GM12878 (cell line): Measurements from ENCODE around the gene MS4A2. TPM values are rescaled to one million over a fixed set of nuclear protein-coding genes. Genes with fewer than 3 reads are reported as not detected.

ENCODE experiments used
- ATAC-seq: fragments of 200-7000 bp; cut with Tn5 transposase; 3 replicates; pipeline ENCODE4 v1.9.1; 2020; ENCODE audit warnings: mild to moderate bottlenecking, moderate library complexity
- BruUV-seq: library from RNA; stranded (reverse); fragments of 400-500 nt; replicated peaks from 2 replicates; lab custom pipeline; 2021; lab: Mats Ljungman, UMichigan
- CTCF ChIA-PET: fragments of 300-600 bp; sonication (Branson Sonifier 250); formaldehyde crosslinking; extraction: SDS; loops from one replicate; lab custom pipeline; 2021; ENCODE audit warnings: inconsistent platforms; lab: Yijun Ruan, JAX
- POLR2A ChIA-PET: fragments of 350-600 bp; formaldehyde crosslinking; extraction: SDS; loops from one replicate; lab custom pipeline; 2021; ENCODE audit warnings: inconsistent platforms; lab: Charles Lee
- RAD21 ChIA-PET: fragments of 300-600 bp; sonication (Branson Sonifier 250); formaldehyde crosslinking; loops from one replicate; lab custom pipeline; 2023; ENCODE audit warnings: antibody characterized with exemption; ENCODE audit not compliant: unreplicated experiment; lab: Charles Lee
- SMC1A ChIA-PET: fragments of 300-600 bp; sonication (Branson Sonifier 250); formaldehyde crosslinking; loops from one replicate; lab custom pipeline; 2023; ENCODE audit not compliant: unreplicated experiment, uncharacterized antibody; lab: Charles Lee
- DNase-seq: peaks from one replicate; pipeline ENCODE4 v3.0.0-alpha.2; 2011; ENCODE audit warnings: low read depth, low spot score
- FAIRE-seq: peaks from 3 replicates; lab custom pipeline; 2011; peaks lifted over from hg19 to GRCh38; lab: Jason Lieb, UNC
- H2AFZ ChIP-seq: 2 replicates; pipeline ENCODE4 v1.6.0; 2011; ENCODE audit warnings: low read depth, low read length, control low read depth; ENCODE audit not compliant: control insufficient read depth
- H3K27ac ChIP-seq: 2 replicates; pipeline ENCODE4 v1.5.1; 2011; ENCODE audit warnings: control low read depth; ENCODE audit not compliant: control insufficient read depth, insufficient read depth
- H3K27me3 ChIP-seq, 2 experiments: replicated peaks in 1 of 2; 2 replicates each; pipeline versions ENCODE4 v1.6.0 to v1.6.1; 2011; ENCODE audit warnings: low read length in 1 of 2; ENCODE audit not compliant: control insufficient read depth in 2 of 2, insufficient read depth in 2 of 2
- H3K36me3 ChIP-seq, 2 experiments: 2 replicates each; pipeline ENCODE4 v1.5.1; 2011; ENCODE audit warnings: low read length in 1 of 2; ENCODE audit not compliant: control insufficient read depth in 2 of 2, insufficient read depth in 2 of 2
- H3K4me1 ChIP-seq: 2 replicates; pipeline ENCODE4 v1.6.1; 2011; ENCODE audit warnings: mild to moderate bottlenecking, low read length, moderate library complexity, mixed read lengths; ENCODE audit not compliant: control insufficient read depth, insufficient read depth
- H3K4me2 ChIP-seq: 2 replicates; pipeline ENCODE4 v1.6.0; 2011; ENCODE audit warnings: control low read depth; ENCODE audit not compliant: control insufficient read depth, insufficient read depth
- H3K4me3 ChIP-seq: fragments of 200-600 bp; sonication (generic); 2 replicates; pipeline ENCODE4 v1.5.1; 2016
- H3K79me2 ChIP-seq: 2 replicates; pipeline ENCODE4 v1.6.0; 2011; ENCODE audit warnings: low read length; ENCODE audit not compliant: control insufficient read depth, insufficient read depth
- H3K9ac ChIP-seq: 2 replicates; pipeline ENCODE4 v1.8.0; 2011; ENCODE audit warnings: low read length, control low read depth, mixed read lengths; ENCODE audit not compliant: control insufficient read depth, insufficient read depth
- H3K9me3 ChIP-seq: replicated peaks from 3 replicates; pipeline ENCODE4 v1.5.1; 2011; ENCODE audit warnings: mild to moderate bottlenecking, low read length; ENCODE audit not compliant: control insufficient read depth, insufficient read depth
- H4K20me1 ChIP-seq: 2 replicates; pipeline ENCODE4 v1.6.0; 2011; ENCODE audit not compliant: control insufficient read depth, insufficient read depth
- FOXK2 ChIP-seq: fragments of 450-650 bp; IDR thresholded peaks from 2 replicates; pipeline ENCODE4 v1.6.1; 2017; ENCODE audit warnings: mild to moderate bottlenecking, moderate library complexity
- GATAD2B ChIP-seq: fragments of 450-650 bp; conservative IDR thresholded peaks from 2 replicates; pipeline ENCODE4 v1.6.1; 2017; ENCODE audit warnings: low read depth, mild to moderate bottlenecking, moderate library complexity
- LARP7 ChIP-seq: fragments of 450-650 bp; IDR thresholded peaks from 2 replicates; pipeline ENCODE4 v1.6.1; 2017; ENCODE audit warnings: mild to moderate bottlenecking
- MTA2 ChIP-seq: fragments of 450-650 bp; IDR thresholded peaks from 2 replicates; pipeline ENCODE4 v1.6.1; 2016; ENCODE audit warnings: low read depth, mild to moderate bottlenecking, moderate library complexity
- POLR2AphosphoS5 ChIP-seq: IDR thresholded peaks from 2 replicates; pipeline ENCODE4 v1.6.1; 2011; ENCODE audit warnings: mild to moderate bottlenecking, low read length, inconsistent platforms
- RAD21 ChIP-seq: IDR thresholded peaks from 2 replicates; pipeline ENCODE4 v1.6.1; 2011; ENCODE audit warnings: mild to moderate bottlenecking, low read depth, low read length, moderate library complexity; ENCODE audit not compliant: insufficient read depth
- SMC3 ChIP-seq: IDR thresholded peaks from 2 replicates; pipeline ENCODE4 v1.6.1; 2011; ENCODE audit warnings: low read length, improper control_type of control experiment, borderline replicate concordance
- ZBED1 ChIP-seq: IDR thresholded peaks from 2 replicates; pipeline ENCODE4 v1.6.1; 2016; ENCODE audit warnings: borderline replicate concordance
- ZNF622 ChIP-seq: fragments of 450-650 bp; IDR thresholded peaks from 2 replicates; pipeline ENCODE4 v1.6.1; 2017; ENCODE audit warnings: mild to moderate bottlenecking, inconsistent platforms
- WGBS: methylation state at CpG from one replicate; pipeline ENCODE4 v1.1.6; 2016; ENCODE audit warnings: low lambda C conversion rate; ENCODE audit not compliant: insufficient replicate concordance, insufficient coverage; ENCODE audit errors: missing lambda C conversion rate; 5-methylcytosine and 5-hydroxymethylcytosine counted together
- in situ Hi-C: fragments of 300-500 bp; cut with MboI; formaldehyde crosslinking; loops from 9 replicates; pipeline ENCODE4 v1.14.3; 2018; ENCODE audit warnings: mixed read lengths
- intact Hi-C: fragments of 100-400 bp; cut with micrococcal nuclease; formaldehyde crosslinking; loops from one replicate; pipeline ENCODE4 v1.14.2; 2022; ENCODE audit not compliant: unreplicated experiment
- polyA plus RNA-seq, 11 experiments: library from polyadenylated mRNA; depleted of rRNA in 4 of 11; unstranded in 6 of 11; stranded (reverse) in 5 of 11; fragments of >200 nt; fragmentation: Nextera tagmentation in 4 of 11; fragmentation: Illumina TruSeq in 1 of 11; extraction: Ambion mirVana in 4 of 11; extraction: Trizol in 1 of 11; gene quantifications; 1 replicate in 1 of 11; 2 replicates in 10 of 11; pipeline versions ENCODE4 v1.2.1 to v1.2.3, GENCODE V29; 2011 to 2016; ENCODE audit warnings: inconsistent platforms in 2 of 11, missing spikeins in 2 of 11, low read depth in 1 of 11
- total RNA-seq, 4 experiments: library from RNA; depleted of rRNA in 3 of 4; stranded (reverse); fragments of >200 nt in 3 of 4; fragmentation: Illumina TruSeq in 1 of 4; extraction: Trizol in 1 of 4; gene quantifications; 2 replicates each; pipeline versions ENCODE4 v1.2.1 to v1.2.3, GENCODE V29; 2013 to 2021
- TF ChIP-seq, protein P1 (sequence below): fragments of 450-650 bp; formaldehyde crosslinking; IDR thresholded peaks from 2 replicates; pipeline ENCODE4 v1.4.0; 2020; ENCODE audit warnings: mild to moderate bottlenecking, moderate library complexity
- TF ChIP-seq, protein P2 (sequence below): IDR thresholded peaks from 2 replicates; pipeline ENCODE4 v1.6.1; 2011; ENCODE audit warnings: low read depth, low read length, improper control_type of control experiment, borderline replicate concordance
- TF ChIP-seq, protein P3 (sequence below), 3 experiments: IDR thresholded peaks in 2 of 3; conservative IDR thresholded peaks in 1 of 3; 2 replicates each; pipeline ENCODE4 v1.5.1; 2011; ENCODE audit warnings: low read depth in 3 of 3, low read length in 3 of 3, mild to moderate bottlenecking in 3 of 3, control low read depth in 2 of 3, moderate library complexity in 2 of 3, inconsistent platforms in 1 of 3, mixed read lengths in 1 of 3; ENCODE audit not compliant: control insufficient read depth in 2 of 3, insufficient read depth in 1 of 3; ENCODE audit errors: extremely low read depth in 1 of 3
- TF ChIP-seq, protein P4 (sequence below): IDR thresholded peaks from 2 replicates; pipeline ENCODE4 v1.6.1; 2011; ENCODE audit warnings: borderline replicate concordance, low read depth, mild to moderate bottlenecking, moderate library complexity, low read length; ENCODE audit not compliant: insufficient read depth, poor library complexity, severe bottlenecking

MS4A2 gene
- total and polyA plus RNA-seq, 10 of the 15 experiments (the other 5 are each of a cell fraction or from before 2014, with no cell fraction given): not detected

DNA sequence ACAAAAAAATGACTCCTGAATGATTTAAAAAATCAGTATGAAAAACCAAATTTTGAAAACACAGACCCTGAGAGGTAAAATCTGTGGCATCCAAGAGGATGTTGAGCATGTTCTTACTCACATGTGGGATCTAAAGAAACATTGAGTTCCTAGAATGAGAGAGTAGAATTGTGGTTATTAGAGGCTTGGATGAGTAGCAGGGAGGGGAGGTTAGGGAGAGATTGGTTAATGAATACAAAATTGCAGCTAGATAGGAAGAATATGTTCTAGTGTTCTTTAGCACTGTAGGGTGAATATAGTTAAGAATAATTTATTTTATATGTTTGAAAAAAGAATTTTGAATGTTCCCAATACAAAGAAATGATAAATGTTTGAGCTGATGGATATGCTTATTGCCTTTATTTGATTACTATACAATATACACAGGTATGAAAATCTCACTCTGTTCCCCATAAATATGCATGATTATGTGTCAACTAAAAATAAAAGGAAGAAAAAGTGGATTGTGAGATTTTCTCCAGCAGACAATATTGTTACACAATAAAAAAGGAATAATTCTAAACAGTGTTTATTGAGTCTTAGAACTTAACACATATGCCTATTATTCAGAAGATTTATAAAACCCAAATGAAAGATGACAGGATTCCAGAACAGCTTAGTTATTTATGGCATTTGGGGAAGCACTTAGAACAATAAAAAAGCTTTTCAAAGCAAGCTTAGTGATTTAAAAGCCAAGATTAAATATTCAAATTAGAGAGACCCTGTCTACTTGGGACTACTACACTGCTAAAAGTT is 28.7 kb downstream of the MS4A2 start (continued):
- TF ChIP-seq RAD21: no peak
- TF ChIP-seq, protein P1, sequence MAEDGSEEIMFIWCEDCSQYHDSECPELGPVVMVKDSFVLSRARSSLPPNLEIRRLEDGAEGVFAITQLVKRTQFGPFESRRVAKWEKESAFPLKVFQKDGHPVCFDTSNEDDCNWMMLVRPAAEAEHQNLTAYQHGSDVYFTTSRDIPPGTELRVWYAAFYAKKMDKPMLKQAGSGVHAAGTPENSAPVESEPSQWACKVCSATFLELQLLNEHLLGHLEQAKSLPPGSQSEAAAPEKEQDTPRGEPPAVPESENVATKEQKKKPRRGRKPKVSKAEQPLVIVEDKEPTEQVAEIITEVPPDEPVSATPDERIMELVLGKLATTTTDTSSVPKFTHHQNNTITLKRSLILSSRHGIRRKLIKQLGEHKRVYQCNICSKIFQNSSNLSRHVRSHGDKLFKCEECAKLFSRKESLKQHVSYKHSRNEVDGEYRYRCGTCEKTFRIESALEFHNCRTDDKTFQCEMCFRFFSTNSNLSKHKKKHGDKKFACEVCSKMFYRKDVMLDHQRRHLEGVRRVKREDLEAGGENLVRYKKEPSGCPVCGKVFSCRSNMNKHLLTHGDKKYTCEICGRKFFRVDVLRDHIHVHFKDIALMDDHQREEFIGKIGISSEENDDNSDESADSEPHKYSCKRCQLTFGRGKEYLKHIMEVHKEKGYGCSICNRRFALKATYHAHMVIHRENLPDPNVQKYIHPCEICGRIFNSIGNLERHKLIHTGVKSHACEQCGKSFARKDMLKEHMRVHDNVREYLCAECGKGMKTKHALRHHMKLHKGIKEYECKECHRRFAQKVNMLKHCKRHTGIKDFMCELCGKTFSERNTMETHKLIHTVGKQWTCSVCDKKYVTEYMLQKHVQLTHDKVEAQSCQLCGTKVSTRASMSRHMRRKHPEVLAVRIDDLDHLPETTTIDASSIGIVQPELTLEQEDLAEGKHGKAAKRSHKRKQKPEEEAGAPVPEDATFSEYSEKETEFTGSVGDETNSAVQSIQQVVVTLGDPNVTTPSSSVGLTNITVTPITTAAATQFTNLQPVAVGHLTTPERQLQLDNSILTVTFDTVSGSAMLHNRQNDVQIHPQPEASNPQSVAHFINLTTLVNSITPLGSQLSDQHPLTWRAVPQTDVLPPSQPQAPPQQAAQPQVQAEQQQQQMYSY (CRISPR knock-in tag): no peak
- TF ChIP-seq, protein P2, sequence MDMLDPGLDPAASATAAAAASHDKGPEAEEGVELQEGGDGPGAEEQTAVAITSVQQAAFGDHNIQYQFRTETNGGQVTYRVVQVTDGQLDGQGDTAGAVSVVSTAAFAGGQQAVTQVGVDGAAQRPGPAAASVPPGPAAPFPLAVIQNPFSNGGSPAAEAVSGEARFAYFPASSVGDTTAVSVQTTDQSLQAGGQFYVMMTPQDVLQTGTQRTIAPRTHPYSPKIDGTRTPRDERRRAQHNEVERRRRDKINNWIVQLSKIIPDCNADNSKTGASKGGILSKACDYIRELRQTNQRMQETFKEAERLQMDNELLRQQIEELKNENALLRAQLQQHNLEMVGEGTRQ: no peak

DNA sequence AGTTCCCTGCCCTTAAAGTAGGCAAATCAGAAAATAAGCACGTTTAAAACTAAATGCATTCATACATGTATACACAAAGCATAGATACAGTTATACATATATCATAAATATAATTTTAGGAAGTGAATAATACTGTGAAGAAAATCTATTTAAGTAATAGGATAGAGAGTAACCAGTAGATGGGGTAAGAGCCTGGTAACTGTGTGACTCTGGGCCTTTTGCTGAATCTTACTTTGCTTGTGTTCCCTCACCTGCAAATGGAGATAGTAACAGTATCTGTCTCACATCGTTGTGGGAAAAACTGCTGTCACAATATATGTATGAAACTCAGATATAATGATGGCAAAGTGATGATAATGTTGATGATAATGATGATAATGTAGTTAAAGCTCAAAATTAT is 29.9 kb downstream of the MS4A2 start:
- POLR2A ChIA-PET: no interaction called here
- Histone ChIP-seq H3K9me3 (no peaks in the 10 kb centered on the region), H3K4me1 (no peaks in the 10 kb centered on the region), H3K36me3 (no peaks in the 10 kb centered on the region), H2AFZ (no peak overlapping the region), H3K79me2 (no peaks in the 10 kb centered on the region), H3K27me3 (no peaks in the 10 kb centered on the region), H3K27ac (no peak overlapping the region), H3K4me2 (no peak overlapping the region), H3K4me3 (no peak overlapping the region), H3K9ac (no peak overlapping the region), H4K20me1 (no peaks in the 10 kb centered on the region)
- DNase-seq (no peak), ATAC-seq (peak; percentile 66), FAIRE-seq (no peak)
- in situ Hi-C loops (no loop called here), intact Hi-C loops (loop anchor here (1.0 kb wide), 1 partner anchor 133 kb away; no protein-coding TSS in a partner anchor)
- CTCF ChIA-PET: interaction anchor here (0.7 to 2.8 kb wide), 12 partner anchors 10 to 364 kb away, joined by 3 to 66 read pairs (median 3); no protein-coding TSS in a partner anchor
- BruUV-seq: no TSS peak
- WGBS: 0% methylated on average over 2 of the region's 2 CpGs
- SMC1A ChIA-PET: interaction anchor here (1.0 to 3.2 kb wide), 5 partner anchors 9 to 146 kb away, joined by 4 to 36 read pairs (median 6); no protein-coding TSS in a partner anchor
- RAD21 ChIA-PET: interaction anchor here (1.0 to 1.4 kb wide), 2 partner anchors 75 to 133 kb away, joined by 4 to 40 read pairs; no protein-coding TSS in a partner anchor
- TF ChIP-seq FOXK2 (no peak), MTA2 (no peak), SMC3 (peak; percentile 49; the same call in 1 of the 2 replicates), GATAD2B (no peak), POLR2AphosphoS5 (no peak), ZBED1 (no peak), LARP7 (no peak), ZNF622 (no peak)
- TF ChIP-seq, protein P3, sequence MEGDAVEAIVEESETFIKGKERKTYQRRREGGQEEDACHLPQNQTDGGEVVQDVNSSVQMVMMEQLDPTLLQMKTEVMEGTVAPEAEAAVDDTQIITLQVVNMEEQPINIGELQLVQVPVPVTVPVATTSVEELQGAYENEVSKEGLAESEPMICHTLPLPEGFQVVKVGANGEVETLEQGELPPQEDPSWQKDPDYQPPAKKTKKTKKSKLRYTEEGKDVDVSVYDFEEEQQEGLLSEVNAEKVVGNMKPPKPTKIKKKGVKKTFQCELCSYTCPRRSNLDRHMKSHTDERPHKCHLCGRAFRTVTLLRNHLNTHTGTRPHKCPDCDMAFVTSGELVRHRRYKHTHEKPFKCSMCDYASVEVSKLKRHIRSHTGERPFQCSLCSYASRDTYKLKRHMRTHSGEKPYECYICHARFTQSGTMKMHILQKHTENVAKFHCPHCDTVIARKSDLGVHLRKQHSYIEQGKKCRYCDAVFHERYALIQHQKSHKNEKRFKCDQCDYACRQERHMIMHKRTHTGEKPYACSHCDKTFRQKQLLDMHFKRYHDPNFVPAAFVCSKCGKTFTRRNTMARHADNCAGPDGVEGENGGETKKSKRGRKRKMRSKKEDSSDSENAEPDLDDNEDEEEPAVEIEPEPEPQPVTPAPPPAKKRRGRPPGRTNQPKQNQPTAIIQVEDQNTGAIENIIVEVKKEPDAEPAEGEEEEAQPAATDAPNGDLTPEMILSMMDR (IDR thresholded peaks at IDR 0.05 in 2 of 3, conservative IDR thresholded peaks at IDR 0.05 in 1 of 3; ENCODE audit: control insufficient read depth in 2 of 3, extremely low read depth in 1 of 3, insufficient read depth in 1 of 3, low read depth in 3 of 3, low read length in 3 of 3): peak in 1 of 3 experiments; percentile 22; a peak in 1 of 6 replicates
- TF ChIP-seq, protein P4, sequence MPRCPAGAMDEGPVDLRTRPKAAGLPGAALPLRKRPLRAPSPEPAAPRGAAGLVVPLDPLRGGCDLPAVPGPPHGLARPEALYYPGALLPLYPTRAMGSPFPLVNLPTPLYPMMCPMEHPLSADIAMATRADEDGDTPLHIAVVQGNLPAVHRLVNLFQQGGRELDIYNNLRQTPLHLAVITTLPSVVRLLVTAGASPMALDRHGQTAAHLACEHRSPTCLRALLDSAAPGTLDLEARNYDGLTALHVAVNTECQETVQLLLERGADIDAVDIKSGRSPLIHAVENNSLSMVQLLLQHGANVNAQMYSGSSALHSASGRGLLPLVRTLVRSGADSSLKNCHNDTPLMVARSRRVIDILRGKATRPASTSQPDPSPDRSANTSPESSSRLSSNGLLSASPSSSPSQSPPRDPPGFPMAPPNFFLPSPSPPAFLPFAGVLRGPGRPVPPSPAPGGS: no peak
